ENCODE data around the gene ANAPC16. TPM values are rescaled to one million over a fixed set of nuclear protein-coding genes. Genes with fewer than 3 reads are reported as not detected.
"Not testable (repeated sequence)": the region's sequence is repeated elsewhere in the genome, so short reads cannot be mapped to it uniquely, and the experiment has no call there.

ANAPC16 gene
- total RNA-seq, 1 donor, result 66.1 TPM

DNA sequence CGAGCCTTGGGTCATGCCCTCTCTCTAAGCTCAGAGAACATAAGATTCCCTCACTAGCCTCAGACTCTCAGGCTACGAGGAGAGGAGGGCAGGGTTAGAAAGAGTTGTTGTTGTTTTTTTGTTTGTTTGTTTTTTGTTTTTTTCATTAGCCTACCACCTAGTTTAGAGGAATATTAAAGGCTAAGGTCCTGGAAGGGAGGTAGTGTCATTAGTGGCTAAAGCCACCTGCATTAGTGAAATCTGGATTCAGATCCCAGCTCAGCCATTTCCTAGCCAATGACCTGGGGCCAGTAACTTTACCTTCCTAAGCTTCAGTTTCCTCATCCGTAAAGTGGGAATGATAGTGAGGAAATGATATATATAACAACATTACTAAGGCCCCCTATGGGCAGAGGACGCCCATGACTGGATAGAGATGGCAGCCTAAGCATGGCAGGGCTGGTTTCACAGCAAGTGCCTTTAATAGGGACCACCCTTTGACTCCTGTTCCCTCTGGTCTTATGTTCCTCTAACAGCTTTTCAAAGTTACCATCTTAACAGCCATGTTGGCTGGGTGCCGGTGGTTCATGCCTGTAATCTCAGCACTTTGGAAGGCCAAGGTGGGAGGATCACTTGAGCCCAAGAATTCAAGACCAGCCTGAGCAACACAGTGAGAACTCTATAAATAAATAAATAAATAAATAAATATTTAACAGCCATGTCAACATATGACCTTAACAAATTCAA, 63.0 kb downstream of the ANAPC16 start:
- H3K4me3 ChIP-seq (ENCODE audit: low read depth, low read length), result no peak overlapping the region
- TF ChIP-seq, protein P1, sequence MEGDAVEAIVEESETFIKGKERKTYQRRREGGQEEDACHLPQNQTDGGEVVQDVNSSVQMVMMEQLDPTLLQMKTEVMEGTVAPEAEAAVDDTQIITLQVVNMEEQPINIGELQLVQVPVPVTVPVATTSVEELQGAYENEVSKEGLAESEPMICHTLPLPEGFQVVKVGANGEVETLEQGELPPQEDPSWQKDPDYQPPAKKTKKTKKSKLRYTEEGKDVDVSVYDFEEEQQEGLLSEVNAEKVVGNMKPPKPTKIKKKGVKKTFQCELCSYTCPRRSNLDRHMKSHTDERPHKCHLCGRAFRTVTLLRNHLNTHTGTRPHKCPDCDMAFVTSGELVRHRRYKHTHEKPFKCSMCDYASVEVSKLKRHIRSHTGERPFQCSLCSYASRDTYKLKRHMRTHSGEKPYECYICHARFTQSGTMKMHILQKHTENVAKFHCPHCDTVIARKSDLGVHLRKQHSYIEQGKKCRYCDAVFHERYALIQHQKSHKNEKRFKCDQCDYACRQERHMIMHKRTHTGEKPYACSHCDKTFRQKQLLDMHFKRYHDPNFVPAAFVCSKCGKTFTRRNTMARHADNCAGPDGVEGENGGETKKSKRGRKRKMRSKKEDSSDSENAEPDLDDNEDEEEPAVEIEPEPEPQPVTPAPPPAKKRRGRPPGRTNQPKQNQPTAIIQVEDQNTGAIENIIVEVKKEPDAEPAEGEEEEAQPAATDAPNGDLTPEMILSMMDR (IDR thresholded peaks at IDR 0.05; ENCODE audit: insufficient read depth, low read depth, low read length), result no peak
- DNase-seq (ENCODE audit: low read depth), result no peak

DNA sequence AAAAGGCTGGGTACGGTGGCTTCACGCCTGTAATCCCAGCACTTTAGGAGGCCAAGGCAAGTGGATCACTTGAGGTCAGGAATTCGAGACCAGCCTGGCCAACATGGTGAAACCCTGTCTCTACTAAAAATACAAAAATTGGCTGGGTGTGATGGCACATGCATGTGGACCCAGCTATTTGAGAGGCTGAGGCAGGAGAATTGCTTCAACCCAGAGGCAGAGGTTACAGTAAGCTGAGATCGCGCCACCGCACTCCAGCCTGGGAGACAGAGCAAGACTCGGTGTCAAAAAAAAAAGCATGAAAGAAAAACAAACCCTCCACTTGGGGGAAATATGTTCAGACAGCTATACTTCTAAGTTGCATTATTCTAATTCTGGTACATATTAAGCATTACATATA, 63.8 kb downstream of the ANAPC16 start:
- not testable (repeated sequence) for DNase-seq (ENCODE audit: low read depth); H3K4me3 ChIP-seq (ENCODE audit: low read depth, low read length)

DNA sequence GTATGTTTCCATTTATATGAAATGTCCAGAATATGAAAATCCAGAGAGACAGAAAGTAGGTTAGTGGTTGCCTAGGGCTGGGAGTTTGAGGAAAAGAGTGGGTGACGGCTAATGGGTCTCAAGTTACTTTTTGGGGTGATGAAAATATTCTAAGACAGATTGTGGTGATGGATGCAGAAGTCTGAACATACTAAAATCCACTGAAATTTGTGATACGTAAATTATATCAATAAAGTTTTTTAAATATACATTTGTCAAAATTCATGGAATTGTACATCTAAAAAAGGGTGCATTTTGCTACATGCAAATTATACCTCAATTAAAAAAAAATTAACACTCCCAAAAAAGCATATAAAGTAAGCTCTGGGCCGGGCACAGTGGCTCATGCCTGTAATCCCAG, 67.3 kb downstream of the ANAPC16 start:
- TF ChIP-seq, protein P1 (IDR thresholded peaks at IDR 0.05; ENCODE audit: insufficient read depth, low read depth, low read length), result no peak
- no peak overlapping the region for H3K4me3 ChIP-seq (ENCODE audit: low read depth, low read length)
- DNase-seq (ENCODE audit: low read depth), result no peak

Small RNA genes within 50 kb of the gene (small RNA-seq; reads per million reads assigned to genes)
- gene RF00019, result not detected
- not detected for gene RF00340

Other genes with a start within 250 kb of the ANAPC16 start
- under 0.01 TPM in 1 of 2 replicates, not detected in the other for gene SPOCK2, start 127.5 kb upstream of the ANAPC16 start, total RNA-seq
- gene ASCC1, start 264 bp downstream of the ANAPC16 start, total RNA-seq, result 32.5 and 41.0 TPM in 2 replicates
- 88.5 and 325 TPM in 2 replicates for gene DDIT4, start 57.9 kb downstream of the ANAPC16 start, total RNA-seq
- 32.5 and 32.8 TPM in 2 replicates for gene DNAJB12, start 138.9 kb downstream of the ANAPC16 start, total RNA-seq

Measured in fibroblast of villous mesenchyme (primary cell).